ENCODE data around the gene TTC1. TPM values are rescaled to one million over a fixed set of nuclear protein-coding genes. Genes with fewer than 3 reads are reported as not detected.
A peak's percentile ranks its signal among the peaks of the same experiment; 100 is the strongest.

Gene TTC1
- total and polyA plus RNA-seq, 9 of the 15 experiments (the other 6 are each of a cell fraction or from before 2014, with no cell fraction given), result 51.9 to 173 (median 87.7) TPM

DNA sequence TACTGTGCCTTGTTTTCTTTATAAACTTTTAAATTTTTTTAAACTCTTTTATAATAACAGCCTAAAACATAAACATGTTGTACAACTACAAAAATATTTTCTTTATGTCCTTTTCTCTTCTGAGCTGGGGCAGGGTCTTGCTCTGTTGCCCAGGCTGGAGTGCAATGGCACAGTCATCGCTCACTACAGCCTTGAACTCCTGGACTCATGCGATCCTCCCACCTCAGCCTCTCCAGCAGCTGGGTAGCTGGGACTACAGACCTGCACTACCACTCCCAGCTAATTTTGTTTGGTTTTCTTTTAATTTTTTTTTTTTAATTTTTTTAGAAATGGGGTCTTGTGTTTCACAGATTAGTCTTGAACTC, 31.5 kb downstream of the TTC1 start:
- FAIRE-seq (no peak), ATAC-seq (no peak), DNase-seq (ENCODE audit: extremely low read depth in 1 of 4, low spot score in 3 of 4) (no peak)
- 100% methylated on average over 2 of the region's 2 CpGs for WGBS (ENCODE audit: insufficient coverage, low coverage, missing lambda C conversion rate)
- no peak overlapping the region for H3K27ac ChIP-seq (ENCODE audit: extremely low read depth, low read depth, low read length)
- no peaks in the 10 kb centered on the region for H4K20me1 ChIP-seq (replicated peaks; ENCODE audit: control insufficient read depth, insufficient read depth, low read length)
- intact Hi-C loops (cut with micrococcal nuclease) (no loop called here), in situ Hi-C loops (cut with MboI) (no loop called here)
- H3K9me1 ChIP-seq (ENCODE audit: control insufficient read depth, insufficient read depth, low read length), result no peaks in the 10 kb centered on the region
- no peak overlapping the region for H3K9ac ChIP-seq (ENCODE audit: insufficient read depth in 1 of 2, low read depth in 2 of 2, low read length in 2 of 2)
- TF ChIP-seq CHD1 (IDR thresholded peaks at IDR 0.05; ENCODE audit: low read length), result no peak
- peak; percentile 43; the same call in 1 of the 2 replicates for TF ChIP-seq ZNF121 (CRISPR knock-in tag; conservative IDR thresholded peaks at IDR 0.05)
- no peak for TF ChIP-seq MAFG (tag; conservative IDR thresholded peaks at IDR 0.05)
- no peak for TF ChIP-seq COPS2 (conservative IDR thresholded peaks at IDR 0.05)
- TF ChIP-seq POLR2A (conservative IDR thresholded peaks at IDR 0.05), result no peak
- no peak for TF ChIP-seq TRIM24 (IDR thresholded peaks at IDR 0.05)
- TF ChIP-seq CCAR2 (IDR thresholded peaks at IDR 0.05; ENCODE audit: low read depth, low read length), result no peak
- no peak for TF ChIP-seq SIRT6 (IDR thresholded peaks at IDR 0.05; ENCODE audit: low read depth, low read length)
- POLR2A ChIA-PET, result interaction anchor here (0.6 to 0.7 kb wide), 2 partner anchors 15 to 187 kb away, joined by 3 to 4 read pairs; no protein-coding TSS in a partner anchor
- H3K36me3 ChIP-seq (ENCODE audit: control insufficient read depth, insufficient read depth, low read length), result peaks cover 56% of the 10 kb centered on the region
- no peak overlapping the region for H2AFZ ChIP-seq (ENCODE audit: low read depth, low read length)
- H3K79me2 ChIP-seq (ENCODE audit: control insufficient read depth, insufficient read depth, low read length), result no peaks in the 10 kb centered on the region
- no peaks in the 10 kb centered on the region for H3K4me1 ChIP-seq (replicated peaks in 1 of 2; ENCODE audit: control insufficient read depth in 2 of 2, insufficient read depth in 2 of 2, low read length in 2 of 2)
- no peaks in the 10 kb centered on the region for H3K9me3 ChIP-seq (replicated peaks; ENCODE audit: control insufficient read depth, insufficient read depth, low read depth, low read length)
- H3K27me3 ChIP-seq (ENCODE audit: control insufficient read depth in 2 of 2, insufficient read depth in 2 of 2, low read length in 2 of 2), result no peaks in the 10 kb centered on the region
- H3K4me2 ChIP-seq (ENCODE audit: insufficient read depth, low read length), result no peak overlapping the region
- H3K4me3 ChIP-seq, result no peak overlapping the region
- CTCF ChIA-PET (ENCODE audit: low intra/inter-chr PET ratio), result no interaction called here
- no TSS peak for BruUV-seq (replicated peaks)

DNA sequence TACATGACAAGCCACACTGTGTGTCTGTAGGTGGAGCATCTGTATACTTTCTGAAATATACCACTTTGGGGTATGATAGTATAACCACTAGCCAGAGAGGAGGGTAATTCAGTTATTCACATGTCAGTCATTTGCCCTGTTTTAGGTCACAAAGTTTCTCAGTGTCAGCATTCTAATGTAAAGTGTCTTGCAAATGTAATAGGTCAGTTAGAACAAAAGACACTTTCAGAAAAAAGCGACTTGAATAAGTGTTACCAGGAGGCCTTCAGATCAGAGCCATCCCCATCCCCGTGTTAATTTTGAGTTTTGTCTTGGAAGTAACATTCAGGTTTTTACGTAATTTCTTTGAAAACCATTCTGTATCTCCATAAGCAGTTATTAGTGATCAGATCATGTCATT, 33.7 kb downstream of the TTC1 start:
- no peaks in the 10 kb centered on the region for H3K4me1 ChIP-seq (replicated peaks in 1 of 2; ENCODE audit: control insufficient read depth in 2 of 2, insufficient read depth in 2 of 2, low read length in 2 of 2)
- FAIRE-seq (no peak), ATAC-seq (no peak), DNase-seq (ENCODE audit: extremely low read depth in 1 of 4, low spot score in 3 of 4) (no peak)
- ChIA-PET CTCF (ENCODE audit: low intra/inter-chr PET ratio) (no interaction called here), POLR2A (no interaction called here)
- no peak overlapping the region for H3K27ac ChIP-seq (ENCODE audit: extremely low read depth, low read depth, low read length)
- WGBS (ENCODE audit: insufficient coverage, low coverage, missing lambda C conversion rate), result 88% methylated on average over 3 of the region's 3 CpGs
- no peaks in the 10 kb centered on the region for H3K9me1 ChIP-seq (ENCODE audit: control insufficient read depth, insufficient read depth, low read length)
- in situ Hi-C loops (cut with MboI) (no loop called here), intact Hi-C loops (cut with micrococcal nuclease) (no loop called here)
- BruUV-seq (replicated peaks), result no TSS peak
- H3K36me3 ChIP-seq (ENCODE audit: control insufficient read depth, insufficient read depth, low read length), result peaks cover 42% of the 10 kb centered on the region
- no peak overlapping the region for H3K9ac ChIP-seq (ENCODE audit: insufficient read depth in 1 of 2, low read depth in 2 of 2, low read length in 2 of 2)
- no peak overlapping the region for H3K4me3 ChIP-seq
- no peaks in the 10 kb centered on the region for H3K79me2 ChIP-seq (ENCODE audit: control insufficient read depth, insufficient read depth, low read length)
- no peaks in the 10 kb centered on the region for H3K27me3 ChIP-seq (ENCODE audit: control insufficient read depth in 2 of 2, insufficient read depth in 2 of 2, low read length in 2 of 2)
- H3K4me2 ChIP-seq (ENCODE audit: insufficient read depth, low read length), result no peak overlapping the region
- no peak overlapping the region for H2AFZ ChIP-seq (ENCODE audit: low read depth, low read length)
- H4K20me1 ChIP-seq (replicated peaks; ENCODE audit: control insufficient read depth, insufficient read depth, low read length), result no peaks in the 10 kb centered on the region
- no peaks in the 10 kb centered on the region for H3K9me3 ChIP-seq (replicated peaks; ENCODE audit: control insufficient read depth, insufficient read depth, low read depth, low read length)
- TF ChIP-seq HMG20B (CRISPR knock-in tag; IDR thresholded peaks at IDR 0.05), result no peak
- TF ChIP-seq, protein P1, sequence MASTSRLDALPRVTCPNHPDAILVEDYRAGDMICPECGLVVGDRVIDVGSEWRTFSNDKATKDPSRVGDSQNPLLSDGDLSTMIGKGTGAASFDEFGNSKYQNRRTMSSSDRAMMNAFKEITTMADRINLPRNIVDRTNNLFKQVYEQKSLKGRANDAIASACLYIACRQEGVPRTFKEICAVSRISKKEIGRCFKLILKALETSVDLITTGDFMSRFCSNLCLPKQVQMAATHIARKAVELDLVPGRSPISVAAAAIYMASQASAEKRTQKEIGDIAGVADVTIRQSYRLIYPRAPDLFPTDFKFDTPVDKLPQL (IDR thresholded peaks at IDR 0.05; ENCODE audit: extremely low read depth, insufficient read length), result no peak
- TF ChIP-seq ZNF695 (CRISPR knock-in tag; IDR thresholded peaks at IDR 0.05), result no peak
- TF ChIP-seq, protein P2, sequence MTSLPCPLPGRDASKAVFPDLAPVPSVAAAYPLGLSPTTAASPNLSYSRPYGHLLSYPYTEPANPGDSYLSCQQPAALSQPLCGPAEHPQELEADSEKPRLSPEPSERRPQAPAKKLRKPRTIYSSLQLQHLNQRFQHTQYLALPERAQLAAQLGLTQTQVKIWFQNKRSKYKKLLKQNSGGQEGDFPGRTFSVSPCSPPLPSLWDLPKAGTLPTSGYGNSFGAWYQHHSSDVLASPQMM (CRISPR knock-in tag; IDR thresholded peaks at IDR 0.05), result no peak
- no peak for TF ChIP-seq NEUROD1 (IDR thresholded peaks at IDR 0.05; ENCODE audit: borderline replicate concordance, low read depth, low read length, partially characterized antibody)
- TF ChIP-seq SREBF2 (CRISPR knock-in tag; IDR thresholded peaks at IDR 0.05), result no peak
- TF ChIP-seq, protein P3, sequence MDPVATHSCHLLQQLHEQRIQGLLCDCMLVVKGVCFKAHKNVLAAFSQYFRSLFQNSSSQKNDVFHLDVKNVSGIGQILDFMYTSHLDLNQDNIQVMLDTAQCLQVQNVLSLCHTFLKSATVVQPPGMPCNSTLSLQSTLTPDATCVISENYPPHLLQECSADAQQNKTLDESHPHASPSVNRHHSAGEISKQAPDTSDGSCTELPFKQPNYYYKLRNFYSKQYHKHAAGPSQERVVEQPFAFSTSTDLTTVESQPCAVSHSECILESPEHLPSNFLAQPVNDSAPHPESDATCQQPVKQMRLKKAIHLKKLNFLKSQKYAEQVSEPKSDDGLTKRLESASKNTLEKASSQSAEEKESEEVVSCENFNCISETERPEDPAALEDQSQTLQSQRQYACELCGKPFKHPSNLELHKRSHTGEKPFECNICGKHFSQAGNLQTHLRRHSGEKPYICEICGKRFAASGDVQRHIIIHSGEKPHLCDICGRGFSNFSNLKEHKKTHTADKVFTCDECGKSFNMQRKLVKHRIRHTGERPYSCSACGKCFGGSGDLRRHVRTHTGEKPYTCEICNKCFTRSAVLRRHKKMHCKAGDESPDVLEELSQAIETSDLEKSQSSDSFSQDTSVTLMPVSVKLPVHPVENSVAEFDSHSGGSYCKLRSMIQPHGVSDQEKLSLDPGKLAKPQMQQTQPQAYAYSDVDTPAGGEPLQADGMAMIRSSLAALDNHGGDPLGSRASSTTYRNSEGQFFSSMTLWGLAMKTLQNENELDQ (CRISPR knock-in tag; IDR thresholded peaks at IDR 0.05; ENCODE audit: borderline replicate concordance), result no peak

Data from K562 (cell line).